ENCODE results near the gene MFNG. TPM values are rescaled to one million over a fixed set of nuclear protein-coding genes. Genes with fewer than 3 reads are reported as not detected.

MFNG gene
- total RNA-seq, 1 experiment from 2014 or later: 7.1 TPM

- DNase-seq (ENCODE audit: low read depth, low spot score) (no peak), ATAC-seq (no peak)
- ChIA-PET POLR2A (no interaction called here), CTCF (no interaction called here)
- intact Hi-C loops (cut with micrococcal nuclease; ENCODE audit: unreplicated experiment): no loop called here
- Histone ChIP-seq H3K27ac (ENCODE audit: low read length) (no peak overlapping the region), H3K36me3 (ENCODE audit: control insufficient read depth, insufficient read depth, low read length) (no peaks in the 10 kb centered on the region), H3K4me1 (ENCODE audit: control insufficient read depth, insufficient read depth, low read length) (no peaks in the 10 kb centered on the region), H3K27me3 (ENCODE audit: control insufficient read depth, insufficient read depth, low read length) (no peaks in the 10 kb centered on the region), H3K9me3 (ENCODE audit: control insufficient read depth, insufficient read depth, low read depth, low read length) (no peaks in the 10 kb centered on the region), H3K4me3 (ENCODE audit: low read depth in 2 of 2, low read length in 2 of 2) (no peak overlapping the region)
- TF ChIP-seq REST (IDR thresholded peaks at IDR 0.05; ENCODE audit: insufficient read depth in 1 of 2, low read depth in 2 of 2, low read length in 1 of 2): no peak
- no peak for TF ChIP-seq TCF7L2 (IDR thresholded peaks at IDR 0.05; ENCODE audit: low read depth, low read length)
- TF ChIP-seq POLR2AphosphoS5 (IDR thresholded peaks at IDR 0.05; ENCODE audit: low read depth, low read length): no peak
- BruUV-seq (replicated peaks): no TSS peak
- in situ Hi-C loops (cut with HindIII; ENCODE audit: low pct_unique_long_range_greater_than_20kb, low sequenced_read_pairs): no loop called here
These were observed 40.7 kb downstream of the MFNG start for GRCh38 chr22:37445501-37445900.

- no TSS peak for BruUV-seq (replicated peaks)
- H3K27ac ChIP-seq (ENCODE audit: low read length): no peak overlapping the region
- CTCF ChIA-PET: no interaction called here
- no peak for TF ChIP-seq SIN3A (IDR thresholded peaks at IDR 0.05; ENCODE audit: borderline replicate concordance, insufficient read depth, low read depth, low read length)
- DNase-seq (ENCODE audit: low read depth, low spot score) (no peak), ATAC-seq (no peak)
- no peaks in the 10 kb centered on the region for H3K9me3 ChIP-seq (ENCODE audit: control insufficient read depth, insufficient read depth, low read depth, low read length)
- H3K4me1 ChIP-seq (ENCODE audit: control insufficient read depth, insufficient read depth, low read length): no peaks in the 10 kb centered on the region
- intact Hi-C loops (cut with micrococcal nuclease; ENCODE audit: unreplicated experiment) (no loop called here), in situ Hi-C loops (cut with HindIII; ENCODE audit: low pct_unique_long_range_greater_than_20kb, low sequenced_read_pairs) (no loop called here)
- POLR2A ChIA-PET: no interaction called here
- H3K4me3 ChIP-seq (ENCODE audit: low read depth in 2 of 2, low read length in 2 of 2): no peak overlapping the region
- H3K27me3 ChIP-seq (ENCODE audit: control insufficient read depth, insufficient read depth, low read length): no peaks in the 10 kb centered on the region
- H3K36me3 ChIP-seq (ENCODE audit: control insufficient read depth, insufficient read depth, low read length): no peaks in the 10 kb centered on the region
These were observed 42.2 kb downstream of the MFNG start for GRCh38 chr22:37443977-37444376.

GRCh38 chr22:37443086-37443485 lies 43.1 kb downstream of the MFNG start:
- no peaks in the 10 kb centered on the region for H3K27me3 ChIP-seq (ENCODE audit: control insufficient read depth, insufficient read depth, low read length)
- no peaks in the 10 kb centered on the region for H3K9me3 ChIP-seq (ENCODE audit: control insufficient read depth, insufficient read depth, low read depth, low read length)
- H3K27ac ChIP-seq (ENCODE audit: low read length): no peak overlapping the region
- in situ Hi-C loops (cut with HindIII; ENCODE audit: low pct_unique_long_range_greater_than_20kb, low sequenced_read_pairs) (no loop called here), intact Hi-C loops (cut with micrococcal nuclease; ENCODE audit: unreplicated experiment) (no loop called here)
- H3K36me3 ChIP-seq (ENCODE audit: control insufficient read depth, insufficient read depth, low read length): no peaks in the 10 kb centered on the region
- POLR2A ChIA-PET: no interaction called here
- no peak for TF ChIP-seq REST (IDR thresholded peaks at IDR 0.05; ENCODE audit: insufficient read depth in 1 of 2, low read depth in 2 of 2, low read length in 1 of 2)
- TF ChIP-seq SIN3A (IDR thresholded peaks at IDR 0.05; ENCODE audit: borderline replicate concordance, insufficient read depth, low read depth, low read length): no peak
- no peak for TF ChIP-seq POLR2AphosphoS5 (IDR thresholded peaks at IDR 0.05; ENCODE audit: low read depth, low read length)
- TF ChIP-seq TCF7L2 (IDR thresholded peaks at IDR 0.05; ENCODE audit: low read depth, low read length): no peak
- TF ChIP-seq CTCF (IDR thresholded peaks at IDR 0.05): no peak
- CTCF ChIA-PET: interaction anchor here (1.1 kb wide), 1 partner anchor 13 kb away, joined by 4 read pairs; no protein-coding TSS in a partner anchor
- ATAC-seq (no peak), DNase-seq (ENCODE audit: low read depth, low spot score) (no peak)
- no peaks in the 10 kb centered on the region for H3K4me1 ChIP-seq (ENCODE audit: control insufficient read depth, insufficient read depth, low read length)
- no peak overlapping the region for H3K4me3 ChIP-seq (ENCODE audit: low read depth in 2 of 2, low read length in 2 of 2)
- BruUV-seq (replicated peaks): no TSS peak

Measured in Panc1 (cell line).